Measurements from ENCODE around the gene BCR. TPM values are rescaled to one million over a fixed set of nuclear protein-coding genes. Genes with fewer than 3 reads are reported as not detected.
"Not testable (repeated sequence)": the region's sequence is repeated elsewhere in the genome, so short reads cannot be mapped to it uniquely, and the experiment has no call there.

BCR gene
- total RNA-seq, 1 donor from 2014 or later: 268 TPM

DNA sequence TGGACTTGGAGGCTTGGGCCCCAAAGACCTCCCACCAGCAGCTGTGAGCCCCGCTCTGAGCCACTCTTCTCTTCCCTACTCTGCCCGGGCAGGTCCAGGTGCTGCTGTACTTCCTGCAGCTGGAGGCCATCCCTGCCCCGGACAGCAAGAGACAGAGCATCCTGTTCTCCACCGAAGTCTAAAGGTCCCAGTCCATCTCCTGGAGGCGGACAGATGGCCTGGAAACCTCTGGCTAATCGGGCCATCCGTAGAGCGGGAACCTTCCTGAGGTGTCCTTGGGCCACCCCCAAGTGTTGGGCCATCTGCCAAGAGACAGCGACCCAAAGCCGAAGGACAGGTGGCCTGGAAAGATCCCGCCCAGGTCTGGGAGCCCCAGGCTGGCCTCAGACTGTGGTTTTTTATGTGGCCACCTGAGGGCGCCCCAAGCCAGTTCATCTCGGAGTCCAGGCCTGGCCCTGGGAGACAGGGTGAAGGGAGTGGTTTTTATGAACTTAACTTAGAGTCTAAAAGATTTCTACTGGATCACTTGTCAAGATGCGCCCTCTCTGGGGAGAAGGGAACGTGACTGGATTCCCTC is 135.1 kb downstream of the BCR start:
- H3K27me3 Mint-ChIP-seq (ENCODE audit: unreplicated experiment): peaks cover 6% of the 10 kb centered on the region
- H3K4me3 Mint-ChIP-seq (ENCODE audit: unreplicated experiment): no peak overlapping the region
- H3K9me3 Mint-ChIP-seq (ENCODE audit: unreplicated experiment): peaks cover 6% of the 10 kb centered on the region
- no peaks in the 10 kb centered on the region for H3K36me3 Mint-ChIP-seq (ENCODE audit: unreplicated experiment)
- H3K27ac Mint-ChIP-seq (ENCODE audit: unreplicated experiment): peak overlapping the region; percentile 66
- H3K4me1 Mint-ChIP-seq (ENCODE audit: low read depth, unreplicated experiment): no peaks in the 10 kb centered on the region
- peak; percentile 28 for TF ChIP-seq CTCF (IDR thresholded peaks at IDR 0.05; ENCODE audit: partially characterized antibody, unreplicated experiment)
- peak; percentile 73 for DNase-seq

GRCh38 chr22:23316596-23316995 is 136.3 kb downstream of the BCR start:
- DNase-seq; H3K9me3 Mint-ChIP-seq (ENCODE audit: unreplicated experiment); H3K27me3 Mint-ChIP-seq (ENCODE audit: unreplicated experiment); H3K36me3 Mint-ChIP-seq (ENCODE audit: unreplicated experiment); H3K4me3 Mint-ChIP-seq (ENCODE audit: unreplicated experiment); H3K4me1 Mint-ChIP-seq (ENCODE audit: low read depth, unreplicated experiment); H3K27ac Mint-ChIP-seq (ENCODE audit: unreplicated experiment): not testable (repeated sequence)

DNA sequence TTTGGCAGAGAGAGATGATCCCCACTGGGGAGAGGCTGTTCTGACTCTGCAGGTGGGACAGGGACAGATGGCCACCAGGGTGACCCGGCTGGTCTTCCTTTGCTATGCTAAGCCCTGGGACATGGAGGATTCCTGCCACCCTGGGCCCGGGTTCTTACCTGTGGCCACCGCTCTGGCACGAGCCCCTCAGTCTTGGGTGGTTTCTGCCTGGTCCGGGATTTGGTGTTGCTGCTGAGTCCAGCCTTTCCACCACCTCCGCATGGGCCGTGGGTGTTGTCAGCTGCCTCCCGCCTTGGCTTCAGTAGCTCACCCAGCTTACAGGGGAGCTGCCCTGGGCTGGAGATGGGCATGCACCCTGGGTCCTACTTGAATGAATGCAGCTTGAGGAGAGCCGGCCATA is 138.0 kb downstream of the BCR start:
- not testable (repeated sequence) for H3K4me3 Mint-ChIP-seq (ENCODE audit: unreplicated experiment); H3K27ac Mint-ChIP-seq (ENCODE audit: unreplicated experiment); DNase-seq; H3K4me1 Mint-ChIP-seq (ENCODE audit: low read depth, unreplicated experiment); H3K9me3 Mint-ChIP-seq (ENCODE audit: unreplicated experiment); H3K36me3 Mint-ChIP-seq (ENCODE audit: unreplicated experiment); H3K27me3 Mint-ChIP-seq (ENCODE audit: unreplicated experiment)

DNA sequence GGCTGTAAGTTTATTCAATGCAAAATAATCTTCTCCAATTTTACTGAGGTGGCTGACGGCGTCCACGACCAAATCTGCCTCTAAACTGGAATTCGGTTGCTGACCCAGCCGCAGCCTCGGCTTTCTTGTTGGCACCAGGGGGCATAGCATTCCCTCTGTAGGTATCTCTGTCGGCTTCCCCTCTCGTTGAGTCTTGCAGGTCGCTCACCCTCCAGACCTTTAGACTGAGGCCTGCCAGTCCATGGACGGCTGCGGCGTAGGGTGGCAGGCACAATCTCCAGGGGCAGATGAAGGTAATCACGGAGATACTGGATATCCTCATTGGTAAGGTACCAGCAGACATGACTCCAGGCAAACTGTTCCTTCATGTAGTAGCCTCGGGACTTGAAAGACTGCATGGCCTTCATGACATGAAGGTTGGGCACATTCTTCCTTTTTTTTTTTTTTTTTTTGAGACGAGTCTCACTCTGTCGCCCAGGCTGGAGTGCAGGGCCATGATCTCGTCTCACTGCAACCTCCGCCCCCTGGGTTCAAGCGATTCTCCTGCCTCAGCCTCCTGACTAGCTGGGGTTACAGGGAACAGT is 142.3 kb downstream of the BCR start:
- not testable (repeated sequence) for DNase-seq; H3K9me3 Mint-ChIP-seq (ENCODE audit: unreplicated experiment); H3K4me3 Mint-ChIP-seq (ENCODE audit: unreplicated experiment); H3K4me1 Mint-ChIP-seq (ENCODE audit: low read depth, unreplicated experiment); H3K27me3 Mint-ChIP-seq (ENCODE audit: unreplicated experiment); H3K27ac Mint-ChIP-seq (ENCODE audit: unreplicated experiment); H3K36me3 Mint-ChIP-seq (ENCODE audit: unreplicated experiment)

DNA sequence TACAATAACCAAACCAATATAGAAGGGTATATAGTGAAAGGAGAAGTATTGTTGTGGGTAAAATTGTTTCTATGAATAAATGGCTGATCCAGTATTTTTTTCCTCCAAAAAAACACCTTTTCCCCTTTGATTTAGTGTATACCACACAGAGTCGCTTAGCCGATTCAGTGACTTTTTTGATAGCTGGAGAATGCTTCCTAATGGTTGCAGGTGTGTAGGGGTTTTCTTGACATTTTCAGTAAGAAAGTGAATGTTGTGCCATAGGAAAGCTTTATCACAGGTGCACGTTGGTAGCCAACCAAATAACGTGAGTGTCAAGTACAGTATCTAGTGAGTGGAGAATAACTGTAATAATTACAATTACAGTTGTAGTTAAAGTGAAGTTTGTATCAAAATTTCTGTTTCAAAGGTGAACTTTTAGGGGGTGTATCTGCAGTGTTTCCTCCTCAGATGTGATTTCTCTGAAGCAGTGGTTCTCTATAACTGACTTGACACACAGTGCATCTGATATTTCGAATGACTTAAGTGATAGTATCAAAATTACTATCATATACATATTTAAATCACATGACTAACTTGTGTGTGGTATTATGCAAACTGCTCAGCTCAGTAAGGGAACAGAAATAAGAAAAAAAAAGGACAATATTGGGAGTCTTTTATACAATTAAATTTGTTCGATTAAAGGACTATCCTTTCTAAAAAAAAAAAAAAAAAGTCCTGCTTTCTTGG is 143.8 kb downstream of the BCR start:
- not testable (repeated sequence) for H3K27me3 Mint-ChIP-seq (ENCODE audit: unreplicated experiment); H3K36me3 Mint-ChIP-seq (ENCODE audit: unreplicated experiment); H3K9me3 Mint-ChIP-seq (ENCODE audit: unreplicated experiment); DNase-seq; H3K4me1 Mint-ChIP-seq (ENCODE audit: low read depth, unreplicated experiment); H3K27ac Mint-ChIP-seq (ENCODE audit: unreplicated experiment); H3K4me3 Mint-ChIP-seq (ENCODE audit: unreplicated experiment)

- no peaks in the 10 kb centered on the region for H3K36me3 Mint-ChIP-seq (ENCODE audit: unreplicated experiment)
- no peak for DNase-seq
Measured at GRCh38 chr22:23325183-23325582, 144.9 kb downstream of the BCR start.

GRCh38 chr22:23333822-23334221 is 153.5 kb downstream of the BCR start:
- H3K9me3 Mint-ChIP-seq (ENCODE audit: unreplicated experiment); H3K4me1 Mint-ChIP-seq (ENCODE audit: low read depth, unreplicated experiment); DNase-seq; H3K27ac Mint-ChIP-seq (ENCODE audit: unreplicated experiment); H3K27me3 Mint-ChIP-seq (ENCODE audit: unreplicated experiment); H3K36me3 Mint-ChIP-seq (ENCODE audit: unreplicated experiment); H3K4me3 Mint-ChIP-seq (ENCODE audit: unreplicated experiment): not testable (repeated sequence)

More at GRCh38 chr22:23325183-23325582, 144.9 kb downstream of the BCR start:
- Mint-ChIP-seq H3K27me3 (ENCODE audit: unreplicated experiment) (no peaks in the 10 kb centered on the region), H3K4me3 (ENCODE audit: unreplicated experiment) (no peak overlapping the region), H3K9me3 (ENCODE audit: unreplicated experiment) (peaks cover 2% of the 10 kb centered on the region), H3K4me1 (ENCODE audit: low read depth, unreplicated experiment) (peaks cover 8% of the 10 kb centered on the region), H3K27ac (ENCODE audit: unreplicated experiment) (no peak overlapping the region)
- TF ChIP-seq CTCF (IDR thresholded peaks at IDR 0.05; ENCODE audit: partially characterized antibody, unreplicated experiment): no peak

GRCh38 chr22:23337672-23338071 is 157.4 kb downstream of the BCR start:
- H3K27ac Mint-ChIP-seq (ENCODE audit: unreplicated experiment); H3K4me1 Mint-ChIP-seq (ENCODE audit: low read depth, unreplicated experiment); H3K36me3 Mint-ChIP-seq (ENCODE audit: unreplicated experiment); H3K4me3 Mint-ChIP-seq (ENCODE audit: unreplicated experiment); H3K9me3 Mint-ChIP-seq (ENCODE audit: unreplicated experiment); H3K27me3 Mint-ChIP-seq (ENCODE audit: unreplicated experiment); DNase-seq: not testable (repeated sequence)

DNA sequence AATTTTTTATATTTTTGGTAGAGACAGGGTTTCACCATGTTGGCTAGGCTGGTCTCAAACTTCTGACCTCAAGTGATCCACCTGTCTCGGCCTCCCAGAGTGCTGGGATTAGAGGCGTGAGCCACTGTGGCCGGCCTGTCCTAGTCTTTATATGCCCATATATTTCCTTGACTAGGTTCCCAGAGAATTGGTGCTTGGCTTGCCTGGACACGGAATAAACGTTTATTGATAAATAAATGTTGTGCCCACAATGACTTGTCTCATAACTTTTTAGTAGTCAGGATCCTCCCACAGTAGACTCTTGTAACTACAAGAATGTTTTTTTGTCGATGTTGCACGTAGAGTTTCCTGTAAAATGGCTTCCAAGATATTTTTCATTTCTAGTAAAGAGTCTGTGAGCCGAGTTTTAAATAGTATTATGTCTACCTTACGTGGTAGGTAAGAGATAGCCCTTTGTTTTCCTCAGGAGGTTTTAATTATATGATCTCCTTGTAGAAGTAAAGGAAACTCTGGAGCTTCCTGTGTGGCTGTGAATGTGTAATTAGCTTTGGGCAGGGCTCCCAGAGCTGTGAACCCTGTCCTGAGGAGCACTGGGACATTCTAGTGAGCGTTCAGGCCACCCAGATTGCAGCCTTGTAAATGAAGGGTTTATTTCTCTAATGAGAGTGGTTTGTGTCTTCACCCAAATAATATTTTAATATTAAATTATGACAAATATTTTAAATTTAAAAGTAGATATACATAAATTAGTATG is 161.8 kb downstream of the BCR start:
- H3K27ac Mint-ChIP-seq (ENCODE audit: unreplicated experiment); H3K4me3 Mint-ChIP-seq (ENCODE audit: unreplicated experiment); H3K9me3 Mint-ChIP-seq (ENCODE audit: unreplicated experiment); DNase-seq; H3K27me3 Mint-ChIP-seq (ENCODE audit: unreplicated experiment); H3K36me3 Mint-ChIP-seq (ENCODE audit: unreplicated experiment); H3K4me1 Mint-ChIP-seq (ENCODE audit: low read depth, unreplicated experiment): not testable (repeated sequence)

Data from glutamatergic neuron (in vitro differentiated cells).